ENCODE results near the gene CHST7. TPM values are rescaled to one million over a fixed set of nuclear protein-coding genes. Genes with fewer than 3 reads are reported as not detected.
A peak's percentile ranks its signal among the peaks of the same experiment; 100 is the strongest.

Gene CHST7
- total RNA-seq, 4 donors from 2014 or later = 12.1 to 22.3 (median 18.3) TPM

GRCh38 chrX:46545111-46546005 is 28.2 kb upstream of the CHST7 start, which contains the start of gene ZNF674:
TSS of gene ZNF674 (minus strand) at chrX:46545421. CDS start at chrX:46542087, 3,334 bp downstream.
- 0% methylated on average over 3 of the region's 57 CpGs; no CpG with 5 or more reads in 1 of the 2 donors for WGBS, 2 donors (ENCODE audit: low coverage in 1 of 2)
- Histone ChIP-seq H3K9me3 (no peaks in the 10 kb centered on the region), H3K4me1 (peaks cover 0 to 32% (median 0%) of the 10 kb centered on the region in 3 donors), H3K4me3 (peak within 1 kb of the TSS; percentile 70 to 95), H3K27me3 (no peaks in the 10 kb centered on the region), H3K27ac (peak within 1 kb of the TSS; percentile 81 to 85 (median 83)), H3K36me3 (no peaks in the 10 kb centered on the region)
- ATAC-seq = peak; percentile 93
- TF ChIP-seq POLR2AphosphoS5 (IDR thresholded peaks at IDR 0.05) (peak; percentile 58), CTCF (IDR thresholded peaks at IDR 0.05) (peak in 3 of 4 experiments; percentile 44 to 48 (median 48)), POLR2A (IDR thresholded peaks at IDR 0.05) (peak; percentile 35 to 36), EP300 (IDR thresholded peaks at IDR 0.05) (no peak)

- no peak for ATAC-seq
- 33% methylated on average over 1 of the region's 6 CpGs; no CpG with 5 or more reads in 1 of the 2 donors for WGBS, 2 donors (ENCODE audit: low coverage in 1 of 2)
- Histone ChIP-seq H3K4me3 (no peak overlapping the region), H3K27ac (no peak overlapping the region), H3K9me3 (no peaks in the 10 kb centered on the region), H3K4me1 (peaks cover 0 to 32% (median 0%) of the 10 kb centered on the region in 3 donors), H3K36me3 (no peaks in the 10 kb centered on the region), H3K27me3 (no peaks in the 10 kb centered on the region)
- TF ChIP-seq POLR2AphosphoS5 (IDR thresholded peaks at IDR 0.05) = no peak
- no peak for TF ChIP-seq EP300 (IDR thresholded peaks at IDR 0.05)
- no peak for TF ChIP-seq POLR2A (IDR thresholded peaks at IDR 0.05)
- no peak for TF ChIP-seq CTCF (IDR thresholded peaks at IDR 0.05)
Observed at GRCh38 chrX:46547857-46548256, 25.7 kb upstream of the CHST7 start.

GRCh38 chrX:46549914-46550313 is 23.7 kb upstream of the CHST7 start:
- no peak for ATAC-seq
- TF ChIP-seq EP300 (IDR thresholded peaks at IDR 0.05) = no peak
- no peak for TF ChIP-seq POLR2AphosphoS5 (IDR thresholded peaks at IDR 0.05)
- TF ChIP-seq CTCF (IDR thresholded peaks at IDR 0.05) = no peak
- no peak for TF ChIP-seq POLR2A (IDR thresholded peaks at IDR 0.05)
- no peaks in the 10 kb centered on the region for H3K27me3 ChIP-seq
- 70 to 100% methylated on average over 1 of the region's 1 CpG for WGBS, 2 donors (ENCODE audit: low coverage in 1 of 2)
- H3K4me1 ChIP-seq = peaks cover 0 to 23% (median 0%) of the 10 kb centered on the region in 3 donors
- H3K9me3 ChIP-seq = no peaks in the 10 kb centered on the region
- no peaks in the 10 kb centered on the region for H3K36me3 ChIP-seq
- H3K27ac ChIP-seq = no peak overlapping the region
- H3K4me3 ChIP-seq = no peak overlapping the region

- H3K27ac ChIP-seq = no peak overlapping the region
- TF ChIP-seq POLR2AphosphoS5 (IDR thresholded peaks at IDR 0.05) = no peak
- TF ChIP-seq POLR2A (IDR thresholded peaks at IDR 0.05) = no peak
- TF ChIP-seq CTCF (IDR thresholded peaks at IDR 0.05) = no peak
- no peak for TF ChIP-seq EP300 (IDR thresholded peaks at IDR 0.05)
- no peaks in the 10 kb centered on the region for H3K36me3 ChIP-seq
- 60 to 63% methylated on average over 1 of the region's 8 CpGs for WGBS, 2 donors (ENCODE audit: low coverage in 1 of 2)
- ATAC-seq = no peak
- no peaks in the 10 kb centered on the region for H3K27me3 ChIP-seq
- H3K4me3 ChIP-seq = no peak overlapping the region
- H3K9me3 ChIP-seq = no peaks in the 10 kb centered on the region
- peaks cover 0 to 15% (median 0%) of the 10 kb centered on the region in 3 donors for H3K4me1 ChIP-seq
Observed at GRCh38 chrX:46551494-46552128, 22.0 kb upstream of the CHST7 start.

Measured in gastroesophageal sphincter (tissue), 4 donors.